Iris pigment epithelial cell (primary cell): Measurements from ENCODE around the gene NDST1.
A peak's percentile ranks its signal among the peaks of the same experiment; 100 is the strongest.
"Not testable (repeated sequence)": the region's sequence is repeated elsewhere in the genome, so short reads cannot be mapped to it uniquely, and the experiment has no call there.

Source experiments
- DNase-seq: peaks from one replicate; pipeline ENCODE4 v3.0.0-alpha.2; 2011; ENCODE audit warnings: low read depth

The NDST1 gene

GRCh38 chr5:150507474-150508276 is at the start of gene NDST1:
NDST1 (plus strand) TSS chr5:150508131; CDS start chr5:150521255, 13,124 bp downstream.
- DNase-seq = no peak

GRCh38 chr5:150458802-150459557 is 49.0 kb upstream of the NDST1 start:
- peak; percentile 39 for DNase-seq

- no peak for DNase-seq
Measured at GRCh38 chr5:150460781-150461180, 47.1 kb upstream of the NDST1 start.

GRCh38 chr5:150461231-150461630 is 46.7 kb upstream of the NDST1 start:
- DNase-seq = no peak

DNA sequence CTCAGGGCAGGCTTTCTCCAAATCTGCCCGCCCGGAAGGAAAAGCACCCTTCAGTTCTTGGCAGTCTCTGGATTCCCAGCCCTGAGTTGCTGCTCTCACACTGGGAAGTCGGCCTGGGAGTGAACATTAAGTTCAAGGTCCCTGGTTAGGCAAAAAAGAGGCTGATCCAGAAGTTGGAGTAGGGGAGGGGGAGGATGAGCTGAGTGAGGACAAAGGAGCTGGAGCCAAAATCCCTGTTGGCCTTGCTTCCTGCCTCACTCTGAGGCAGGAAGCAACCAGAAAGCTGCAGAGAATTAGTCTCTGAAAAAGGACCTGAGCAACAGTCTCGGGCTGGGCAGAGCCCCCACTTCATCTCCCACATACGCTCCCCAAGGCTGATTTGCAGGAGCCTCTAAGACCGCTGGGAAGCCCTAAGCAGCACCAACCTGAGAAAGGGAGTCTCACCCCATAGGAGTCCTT is 43.3 kb upstream of the NDST1 start:
- DNase-seq = no peak

DNA sequence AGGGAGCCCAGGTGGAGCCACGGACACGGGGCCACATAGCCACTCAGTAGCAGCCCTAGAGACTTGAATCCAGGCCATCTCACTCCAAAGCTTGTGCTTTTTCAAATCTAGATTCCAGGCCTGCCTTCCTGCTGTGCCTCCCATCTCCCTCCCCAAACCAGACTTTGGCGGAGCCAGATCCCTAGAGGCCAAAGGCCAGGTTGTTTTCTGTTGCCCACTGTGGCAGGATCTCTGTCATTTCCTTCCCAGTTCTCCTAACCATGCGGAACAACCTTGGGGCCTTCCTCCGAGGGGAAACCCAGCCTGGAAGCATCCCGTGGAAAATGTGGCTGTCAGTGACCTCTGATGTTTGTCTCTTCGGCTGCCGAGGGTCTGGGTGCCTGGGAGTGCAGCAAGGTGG is 42.0 kb upstream of the NDST1 start:
- no peak for DNase-seq

DNA sequence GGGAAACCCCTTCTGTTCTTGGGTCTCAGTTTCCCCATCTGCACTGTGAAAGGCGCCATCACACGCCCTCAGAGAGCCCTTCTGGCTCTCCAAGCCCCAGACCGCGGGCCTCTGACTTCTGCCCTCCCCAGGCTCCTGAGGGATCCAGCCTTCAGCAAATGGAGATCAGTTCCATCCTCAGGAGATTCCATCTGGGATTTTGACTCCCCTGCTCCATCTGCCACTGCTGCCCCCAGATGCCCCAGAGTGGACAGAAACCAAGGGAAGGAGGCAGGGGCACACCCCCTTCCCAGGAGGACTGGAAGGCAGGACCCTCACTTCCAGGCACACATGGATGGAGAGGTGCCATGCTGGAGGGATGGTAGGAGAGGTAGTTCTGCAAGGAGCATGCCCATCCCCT is 39.7 kb upstream of the NDST1 start:
- DNase-seq = no peak

DNA sequence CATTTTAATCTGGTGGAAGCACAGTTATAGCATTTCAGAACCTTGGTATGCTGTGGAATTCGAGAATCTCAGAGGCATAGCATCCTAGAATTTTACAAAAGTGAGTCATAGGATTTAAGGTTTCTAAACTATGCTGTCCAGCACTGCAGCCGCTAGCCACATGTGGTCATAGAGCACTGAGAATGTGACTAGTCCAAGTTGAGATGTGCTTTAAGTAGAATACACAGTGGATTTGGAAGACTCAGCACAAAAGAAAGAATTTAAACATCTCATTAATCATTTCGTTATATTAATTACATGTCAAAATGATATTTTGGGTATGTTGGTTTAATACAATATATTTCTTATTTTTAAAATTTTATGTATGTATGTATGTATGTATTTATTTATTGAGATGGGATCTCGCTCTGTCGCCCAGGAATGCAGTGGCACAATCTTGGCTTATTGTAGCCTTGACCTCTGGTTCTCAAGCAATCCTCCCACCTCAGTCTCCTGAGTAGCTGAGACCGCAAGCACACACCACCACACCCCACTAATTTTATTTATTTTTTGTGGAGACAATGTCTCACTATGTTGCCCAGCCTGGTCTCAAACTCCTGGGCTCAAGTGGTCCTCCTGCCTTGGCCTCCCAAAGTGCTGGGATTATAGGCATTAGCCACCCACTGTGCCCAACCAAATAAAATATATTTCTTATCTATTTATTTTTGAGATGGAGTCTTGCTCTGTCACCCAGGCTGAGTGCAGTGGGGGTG is 38.0 kb upstream of the NDST1 start:
- peak; percentile 99 for DNase-seq

- peak; percentile 85 for DNase-seq
Measured at GRCh38 chr5:150473673-150474358, 34.1 kb upstream of the NDST1 start.

DNA sequence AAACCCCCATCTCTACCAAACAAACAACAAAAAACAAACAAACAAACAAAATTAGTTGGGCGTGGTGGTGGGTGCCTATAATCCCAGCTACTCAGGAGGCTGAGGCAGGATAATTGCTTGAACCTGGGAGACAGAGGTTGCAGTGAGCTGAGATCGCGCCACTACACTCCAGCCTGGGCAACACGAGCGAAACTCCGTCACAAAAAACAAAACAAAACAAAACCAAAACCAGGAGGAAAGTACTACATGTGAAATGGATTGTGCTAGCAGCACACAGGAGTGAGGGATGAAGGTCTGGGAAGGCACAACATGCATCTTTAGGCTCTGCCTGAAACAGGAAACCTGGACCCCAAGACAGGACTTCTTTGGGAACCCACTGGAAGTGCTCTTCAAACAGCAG is 31.4 kb upstream of the NDST1 start:
- not testable (repeated sequence) for DNase-seq

DNA sequence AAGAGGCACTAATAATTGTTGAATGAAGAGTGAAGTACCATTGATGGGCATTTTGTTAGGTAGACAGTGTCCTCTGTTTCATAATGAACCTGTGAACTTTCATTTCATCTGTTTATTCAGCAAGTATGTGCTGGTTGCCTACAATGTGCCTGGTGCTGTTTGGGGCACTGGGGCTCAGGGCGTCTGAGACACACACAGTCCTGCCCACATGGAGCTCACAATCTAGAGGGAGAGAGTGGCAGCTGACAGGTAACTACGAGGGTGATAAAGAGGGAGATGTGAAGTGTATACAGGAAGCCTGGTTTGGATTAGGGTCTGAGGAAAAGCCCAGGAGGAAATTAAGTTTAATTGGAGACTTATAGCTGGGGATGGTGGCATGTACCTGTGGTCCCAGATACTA is 28.5 kb upstream of the NDST1 start:
- no peak for DNase-seq

GRCh38 chr5:150481708-150481965 is 26.3 kb upstream of the NDST1 start:
- DNase-seq = no peak

- no peak for DNase-seq
Measured at GRCh38 chr5:150481972-150482406, 25.9 kb upstream of the NDST1 start.

GRCh38 chr5:150484964-150485692 is 22.8 kb upstream of the NDST1 start:
- DNase-seq = no peak

- DNase-seq = peak; percentile 39
Measured at GRCh38 chr5:150485693-150486401, 22.1 kb upstream of the NDST1 start.

DNA sequence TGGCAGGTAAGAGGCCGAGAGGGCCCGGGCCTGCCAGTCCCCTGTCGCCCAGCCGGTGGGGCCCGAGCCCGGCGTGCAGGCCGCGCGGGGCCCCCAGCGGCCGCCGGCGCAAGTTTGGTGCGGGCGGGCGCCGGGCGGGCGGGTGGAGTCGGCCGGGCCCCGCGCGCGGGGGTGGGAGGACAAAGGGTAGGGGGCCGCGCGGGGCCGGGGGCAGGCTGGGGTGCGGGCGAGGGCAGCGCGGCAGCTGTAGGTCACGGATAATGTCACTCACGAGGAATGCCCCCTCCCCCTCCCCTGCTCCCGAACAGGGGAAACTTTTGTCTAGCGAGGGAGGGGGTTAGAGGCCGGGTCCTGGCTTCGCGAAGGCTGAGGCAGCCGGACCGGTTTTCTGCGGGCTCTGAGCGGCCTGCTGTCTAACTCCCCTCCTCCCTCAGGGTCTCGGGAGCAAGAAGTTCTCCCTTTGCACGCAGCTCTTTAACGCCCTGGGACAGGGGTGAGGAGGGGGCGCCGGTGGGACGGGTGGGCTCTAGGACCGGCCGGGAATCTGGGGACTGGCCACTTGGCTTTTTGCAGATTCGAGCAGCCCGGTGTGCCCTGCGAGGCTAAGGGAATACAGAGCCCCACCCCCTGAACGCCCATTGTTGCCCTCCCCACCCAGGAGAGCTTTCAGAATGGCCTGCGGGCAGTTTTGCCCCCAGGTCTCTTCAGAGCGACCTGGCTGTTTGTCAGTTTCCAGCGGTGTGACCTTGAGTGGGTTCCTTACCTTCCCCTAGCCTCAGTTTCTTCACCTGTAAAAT is 21.3 kb upstream of the NDST1 start:
- DNase-seq = peak; percentile 46

DNA sequence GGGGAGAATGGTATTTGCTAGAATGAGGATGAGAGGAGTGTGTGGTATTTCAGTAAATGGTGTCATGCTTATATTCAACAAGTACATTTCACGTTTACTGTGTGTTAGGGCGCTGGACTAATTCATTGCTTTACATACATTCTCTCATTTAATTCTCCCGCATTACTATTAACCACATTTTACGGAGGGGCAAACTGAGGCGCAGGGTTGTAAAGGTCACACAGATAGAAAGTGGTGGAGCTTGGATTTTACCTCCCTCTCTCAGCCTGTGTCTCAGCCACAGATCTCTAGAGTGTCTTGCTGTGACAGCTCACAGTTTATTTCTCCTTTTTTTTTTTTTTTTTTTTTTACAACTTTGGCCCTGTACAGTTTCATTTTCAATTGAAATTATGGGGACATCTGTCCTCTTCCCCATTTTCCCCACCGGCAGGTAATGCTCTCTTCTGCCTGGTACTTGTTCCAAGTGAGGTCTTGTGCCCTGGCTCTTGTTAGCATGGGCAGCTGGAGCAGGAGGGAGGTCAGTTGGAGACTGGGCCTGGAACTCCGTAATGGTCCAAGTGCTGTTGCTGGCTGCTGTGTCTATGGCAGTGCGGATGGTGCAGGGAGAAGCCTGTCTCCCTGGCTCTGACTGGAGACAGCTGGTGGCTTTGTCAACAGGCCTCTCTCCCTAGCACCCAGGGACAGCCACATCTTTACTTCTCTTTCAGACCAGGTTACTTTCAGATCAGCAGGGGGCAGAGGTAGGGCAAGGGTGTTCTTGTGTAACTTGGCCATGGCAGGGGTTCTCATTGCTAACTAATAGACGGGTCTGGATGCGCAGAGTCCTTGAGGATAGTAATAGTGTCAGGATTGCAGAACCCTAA is 20.5 kb upstream of the NDST1 start:
- DNase-seq = peak; percentile 46

- DNase-seq = peak; percentile 65
Measured at GRCh38 chr5:150488519-150489359, 19.2 kb upstream of the NDST1 start.
